Epithelial cell of esophagus (primary cell): ENCODE data around the gene VLDLR.
A peak's percentile ranks its signal among the peaks of the same experiment; 100 is the strongest.

Experiments
- DNase-seq: peaks from one replicate; pipeline ENCODE4 v3.0.0; 2010; ENCODE audit warnings: low read depth
- H3K4me3 ChIP-seq: 2 replicates; pipeline ENCODE4 v1.5.1; 2011; ENCODE audit warnings: mild to moderate bottlenecking, low read length, control low read depth
- TF ChIP-seq, protein P1 (sequence below): IDR thresholded peaks from 2 replicates; pipeline ENCODE4 v1.5.1; 2011; ENCODE audit warnings: low read depth, mild to moderate bottlenecking, low read length, control low read depth, inconsistent platforms; ENCODE audit not compliant: insufficient read depth; ENCODE audit errors: missing control alignments

Gene VLDLR

DNA sequence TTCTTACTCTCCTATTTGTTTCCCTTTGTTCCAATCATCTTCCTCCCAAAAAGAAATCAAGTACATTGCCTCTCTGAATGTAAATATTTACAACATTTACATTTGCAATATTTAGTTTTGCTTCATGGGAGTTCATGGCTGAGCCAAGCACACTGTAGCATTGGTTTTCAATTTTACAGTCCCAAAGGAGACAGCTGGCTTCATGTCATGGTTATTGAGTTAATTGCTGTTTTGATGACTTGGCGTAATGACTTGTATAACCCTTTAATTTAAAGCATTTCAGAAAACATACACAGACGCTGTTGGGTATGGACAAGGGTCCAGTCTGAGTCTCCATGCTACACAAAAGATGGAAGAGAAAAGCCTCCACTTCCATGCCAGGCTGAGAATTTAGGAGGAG lies 25.6 kb upstream of the VLDLR start:
- DNase-seq = no peak
- no peak overlapping the region for H3K4me3 ChIP-seq
- TF ChIP-seq, protein P1, sequence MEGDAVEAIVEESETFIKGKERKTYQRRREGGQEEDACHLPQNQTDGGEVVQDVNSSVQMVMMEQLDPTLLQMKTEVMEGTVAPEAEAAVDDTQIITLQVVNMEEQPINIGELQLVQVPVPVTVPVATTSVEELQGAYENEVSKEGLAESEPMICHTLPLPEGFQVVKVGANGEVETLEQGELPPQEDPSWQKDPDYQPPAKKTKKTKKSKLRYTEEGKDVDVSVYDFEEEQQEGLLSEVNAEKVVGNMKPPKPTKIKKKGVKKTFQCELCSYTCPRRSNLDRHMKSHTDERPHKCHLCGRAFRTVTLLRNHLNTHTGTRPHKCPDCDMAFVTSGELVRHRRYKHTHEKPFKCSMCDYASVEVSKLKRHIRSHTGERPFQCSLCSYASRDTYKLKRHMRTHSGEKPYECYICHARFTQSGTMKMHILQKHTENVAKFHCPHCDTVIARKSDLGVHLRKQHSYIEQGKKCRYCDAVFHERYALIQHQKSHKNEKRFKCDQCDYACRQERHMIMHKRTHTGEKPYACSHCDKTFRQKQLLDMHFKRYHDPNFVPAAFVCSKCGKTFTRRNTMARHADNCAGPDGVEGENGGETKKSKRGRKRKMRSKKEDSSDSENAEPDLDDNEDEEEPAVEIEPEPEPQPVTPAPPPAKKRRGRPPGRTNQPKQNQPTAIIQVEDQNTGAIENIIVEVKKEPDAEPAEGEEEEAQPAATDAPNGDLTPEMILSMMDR = no peak

- no peak overlapping the region for H3K4me3 ChIP-seq
- DNase-seq = no peak
- TF ChIP-seq, protein P1 = no peak
These were observed 24.1 kb upstream of the VLDLR start for GRCh38 chr9:2597483-2597882.

- H3K4me3 ChIP-seq = no peak overlapping the region
- TF ChIP-seq, protein P1 = no peak
- no peak for DNase-seq
These were observed 21.7 kb upstream of the VLDLR start for GRCh38 chr9:2599896-2600295.

DNA sequence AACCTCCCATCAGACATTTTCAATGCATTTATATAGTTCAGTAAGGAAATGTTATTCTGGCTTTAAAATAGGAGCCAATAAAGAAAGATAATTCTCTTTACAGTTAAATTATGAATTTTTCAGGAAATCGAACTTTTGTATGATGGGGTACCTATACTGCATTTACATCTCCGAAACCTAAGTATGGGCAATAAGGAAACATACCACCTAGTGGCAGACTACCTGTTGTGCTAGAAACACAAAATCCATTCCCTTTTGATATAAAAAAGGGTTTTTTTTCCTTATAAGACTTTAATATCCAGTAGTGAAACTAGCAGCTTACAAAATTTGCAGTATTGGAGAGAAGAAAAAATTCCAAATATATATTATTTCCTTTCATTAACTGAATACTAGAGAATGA lies 21.3 kb upstream of the VLDLR start:
- no peak for DNase-seq
- TF ChIP-seq, protein P1 = no peak
- no peak overlapping the region for H3K4me3 ChIP-seq

DNA sequence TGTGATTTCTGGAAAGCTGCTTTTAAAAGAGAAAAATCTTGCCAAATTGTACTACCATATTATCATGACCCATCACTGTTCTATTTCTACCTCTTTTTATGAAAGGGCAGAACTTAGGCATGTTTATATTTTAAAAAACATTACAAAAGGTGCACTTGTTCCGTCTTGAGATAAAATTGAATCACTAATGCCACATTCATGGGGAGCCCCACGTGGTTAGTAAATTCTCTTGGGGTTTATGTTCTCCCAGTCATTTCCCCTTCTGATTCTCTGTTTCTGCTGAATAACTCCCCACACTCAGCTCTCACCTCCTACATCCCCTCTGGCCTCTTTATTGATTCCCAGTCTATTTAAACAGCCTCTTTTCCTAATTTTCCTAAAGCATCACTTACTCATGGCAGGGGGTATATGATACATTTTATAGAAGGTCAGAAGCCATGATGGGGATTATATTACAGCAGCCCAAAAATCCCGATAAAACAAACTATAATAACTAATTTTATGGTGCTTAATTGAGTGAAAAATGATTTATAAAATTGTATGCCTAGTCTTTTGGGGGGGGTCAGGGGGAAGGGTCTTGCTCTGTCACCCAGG lies 19.7 kb upstream of the VLDLR start:
- H3K4me3 ChIP-seq = no peak overlapping the region
- no peak for DNase-seq
- TF ChIP-seq, protein P1 = no peak

DNA sequence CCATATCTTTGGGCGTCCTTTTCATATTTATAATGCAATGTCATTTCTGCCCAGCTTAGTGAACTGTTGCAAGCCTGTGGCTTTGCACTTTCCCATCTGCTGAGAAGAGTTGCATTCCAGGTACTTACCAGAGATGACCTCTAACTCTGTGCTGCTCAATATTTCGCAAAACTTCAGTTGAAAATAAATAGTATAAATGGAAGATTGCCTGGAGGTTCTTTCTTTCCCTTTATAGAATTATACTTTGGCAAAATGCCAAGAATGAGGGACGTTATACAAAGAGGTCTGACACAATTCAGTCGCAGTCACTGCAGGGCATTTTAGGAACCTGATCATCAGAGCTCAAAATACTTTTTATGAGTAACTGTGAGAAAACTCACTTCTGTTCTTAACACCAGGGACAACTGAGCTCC lies 18.9 kb upstream of the VLDLR start:
- no peak overlapping the region for H3K4me3 ChIP-seq
- peak; percentile 6 for DNase-seq
- TF ChIP-seq, protein P1 = no peak

DNA sequence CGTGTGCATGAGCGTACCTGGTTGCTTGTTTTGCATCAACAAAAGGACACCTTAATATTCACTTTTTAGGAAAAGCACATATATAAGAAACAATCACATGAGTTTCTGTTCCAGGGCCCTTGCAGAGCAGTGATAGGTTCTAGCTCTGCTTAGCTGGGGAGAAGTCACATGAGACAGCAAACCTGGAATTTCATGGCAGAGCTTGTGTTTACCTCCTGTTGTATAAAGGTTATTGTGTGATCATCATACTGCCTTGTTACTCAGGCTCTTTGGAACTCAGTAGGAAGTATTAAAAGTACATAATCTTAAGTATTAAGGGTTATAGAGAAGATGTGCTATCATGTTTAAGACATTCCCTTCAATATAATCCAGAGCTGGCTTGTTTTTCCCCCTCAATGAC lies 18.0 kb upstream of the VLDLR start:
- no peak for DNase-seq
- TF ChIP-seq, protein P1 = no peak
- no peak overlapping the region for H3K4me3 ChIP-seq
